Glomerular visceral epithelial cell (primary cell): ENCODE results near the gene UFSP2.
A peak's percentile ranks its signal among the peaks of the same experiment; 100 is the strongest.

ENCODE experiments used
- DNase-seq: peaks from one replicate; pipeline ENCODE4 v3.0.0-alpha.2; 2016; ENCODE audit errors: extremely low spot score

UFSP2 gene, protein sequence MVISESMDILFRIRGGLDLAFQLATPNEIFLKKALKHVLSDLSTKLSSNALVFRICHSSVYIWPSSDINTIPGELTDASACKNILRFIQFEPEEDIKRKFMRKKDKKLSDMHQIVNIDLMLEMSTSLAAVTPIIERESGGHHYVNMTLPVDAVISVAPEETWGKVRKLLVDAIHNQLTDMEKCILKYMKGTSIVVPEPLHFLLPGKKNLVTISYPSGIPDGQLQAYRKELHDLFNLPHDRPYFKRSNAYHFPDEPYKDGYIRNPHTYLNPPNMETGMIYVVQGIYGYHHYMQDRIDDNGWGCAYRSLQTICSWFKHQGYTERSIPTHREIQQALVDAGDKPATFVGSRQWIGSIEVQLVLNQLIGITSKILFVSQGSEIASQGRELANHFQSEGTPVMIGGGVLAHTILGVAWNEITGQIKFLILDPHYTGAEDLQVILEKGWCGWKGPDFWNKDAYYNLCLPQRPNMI

DNA sequence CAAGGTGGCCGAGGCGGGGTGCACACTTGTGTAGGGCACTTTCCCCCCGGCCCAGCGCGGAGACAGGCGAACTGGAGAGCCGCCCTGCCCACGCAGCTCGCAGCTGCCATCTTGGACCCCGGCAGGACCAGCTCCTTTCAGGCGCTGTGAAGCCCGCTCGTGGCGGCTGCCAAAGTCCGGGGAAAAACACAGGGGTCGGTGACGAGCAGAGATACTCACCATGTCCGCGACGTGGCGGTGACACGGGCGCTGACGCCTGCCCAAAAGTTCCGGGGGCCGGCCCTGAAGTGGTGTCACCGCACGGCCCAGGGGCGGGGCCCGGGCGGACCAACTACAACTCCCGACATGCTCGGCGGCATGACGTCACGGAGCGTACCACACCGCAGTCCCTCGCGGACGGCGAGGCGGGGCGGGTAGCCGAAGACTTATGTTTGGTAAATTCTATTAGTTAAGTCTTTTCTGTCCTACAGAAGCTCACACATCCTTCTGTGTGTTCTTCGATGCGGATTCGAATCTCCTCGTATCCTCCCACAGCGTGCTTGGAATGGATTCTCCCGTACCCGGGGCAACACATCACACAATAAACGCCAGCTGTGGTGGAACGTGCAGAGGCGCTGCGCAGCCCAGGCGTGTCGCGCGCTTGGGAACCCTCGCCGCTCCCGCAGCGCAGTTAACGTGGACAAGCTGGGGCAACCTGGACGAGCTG, at the start of gene UFSP2:
UFSP2 (minus strand) TSS at position 318 of the 706 bp plus-strand sequence; CDS start at position 222, 96 bp downstream.
- peak; percentile 87 for DNase-seq

DNA sequence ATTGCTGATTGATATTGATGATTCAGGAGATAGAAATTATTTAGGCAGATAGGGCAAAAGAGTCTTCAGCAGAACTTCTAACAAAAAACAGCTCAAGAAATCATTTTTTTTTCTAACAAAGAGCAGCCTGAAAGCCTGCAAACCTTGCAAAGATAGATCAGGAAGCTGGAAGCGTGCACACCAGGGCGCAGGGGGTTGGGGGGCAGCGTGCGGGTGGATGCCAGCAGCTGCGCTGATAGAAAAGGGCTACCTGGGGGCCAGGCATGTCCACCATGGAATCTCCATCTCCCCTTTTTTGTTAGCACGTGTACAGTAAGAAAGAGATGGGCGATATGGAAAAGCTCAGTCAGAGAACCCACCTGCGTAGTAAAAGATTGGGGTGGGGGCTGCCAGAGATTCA, 47.5 kb upstream of the UFSP2 start:
- no peak for DNase-seq

DNA sequence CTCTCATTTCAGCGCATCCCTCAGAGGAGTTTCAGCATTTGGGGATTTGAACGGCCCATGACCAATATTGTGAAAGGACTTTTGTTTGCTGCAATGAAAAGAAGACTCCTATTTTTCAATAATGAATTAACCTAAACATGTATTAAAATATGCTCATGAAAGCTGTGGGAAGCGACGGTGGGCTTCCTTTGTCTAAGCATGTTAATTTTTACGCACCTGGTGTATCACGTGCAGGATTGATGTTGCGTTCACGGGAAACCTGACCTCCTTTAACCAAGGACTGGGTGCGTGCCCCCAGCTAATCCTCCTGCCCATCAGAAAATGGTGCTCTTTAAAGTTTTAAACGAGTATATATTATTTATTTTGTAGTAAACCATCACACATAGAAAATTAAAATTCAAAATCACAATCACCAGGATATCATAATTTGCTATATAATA, 46.4 kb upstream of the UFSP2 start:
- DNase-seq: no peak

DNA sequence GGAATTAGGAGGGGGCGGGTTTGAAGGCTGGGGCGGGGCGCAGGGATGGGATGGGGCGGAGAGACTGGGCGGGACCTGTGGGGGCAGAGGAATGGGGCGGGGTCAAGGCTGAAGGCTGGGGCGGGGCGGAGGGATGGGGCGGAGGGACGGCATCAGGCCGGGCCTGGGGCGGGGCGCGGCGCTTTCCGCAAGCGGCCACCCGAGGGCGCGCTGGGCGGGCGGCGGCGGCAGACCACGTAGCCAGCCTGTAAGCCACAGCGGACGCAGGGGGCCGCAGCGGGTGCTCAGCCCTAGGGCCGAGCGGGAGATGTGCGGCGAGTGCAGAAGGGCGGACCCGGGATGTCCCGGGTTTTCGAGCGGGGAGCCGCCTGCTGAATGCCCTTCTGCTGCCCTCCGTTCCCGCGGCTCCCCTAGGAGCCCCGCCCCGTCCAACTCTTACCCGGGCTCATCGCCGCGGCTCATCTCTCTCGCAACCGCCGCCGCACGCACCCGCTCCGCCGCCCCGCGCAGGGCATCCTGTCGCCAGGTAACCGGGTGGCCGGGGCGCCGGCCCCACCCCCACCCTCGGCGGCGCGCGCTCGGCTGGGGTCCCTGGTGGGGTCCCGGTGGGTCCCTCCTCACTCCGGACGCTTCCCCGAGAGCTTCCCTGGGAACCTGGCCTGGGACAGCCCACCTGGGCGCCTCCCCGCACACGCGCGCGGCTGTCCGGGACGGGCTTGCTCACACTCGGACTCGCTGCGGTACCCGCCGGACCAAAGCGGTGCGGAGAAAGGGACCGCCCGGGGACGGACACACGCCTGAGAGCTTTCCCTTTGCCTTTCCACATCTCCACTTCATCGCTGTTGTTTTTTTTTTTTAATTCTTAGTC, 45.7 kb upstream of the UFSP2 start, which contains the start of gene CCDC110:
CCDC110 (minus strand) TSS at position 499 of the 868 bp plus-strand sequence; CDS start at position 449, 50 bp downstream.
- DNase-seq: peak; percentile 99

DNA sequence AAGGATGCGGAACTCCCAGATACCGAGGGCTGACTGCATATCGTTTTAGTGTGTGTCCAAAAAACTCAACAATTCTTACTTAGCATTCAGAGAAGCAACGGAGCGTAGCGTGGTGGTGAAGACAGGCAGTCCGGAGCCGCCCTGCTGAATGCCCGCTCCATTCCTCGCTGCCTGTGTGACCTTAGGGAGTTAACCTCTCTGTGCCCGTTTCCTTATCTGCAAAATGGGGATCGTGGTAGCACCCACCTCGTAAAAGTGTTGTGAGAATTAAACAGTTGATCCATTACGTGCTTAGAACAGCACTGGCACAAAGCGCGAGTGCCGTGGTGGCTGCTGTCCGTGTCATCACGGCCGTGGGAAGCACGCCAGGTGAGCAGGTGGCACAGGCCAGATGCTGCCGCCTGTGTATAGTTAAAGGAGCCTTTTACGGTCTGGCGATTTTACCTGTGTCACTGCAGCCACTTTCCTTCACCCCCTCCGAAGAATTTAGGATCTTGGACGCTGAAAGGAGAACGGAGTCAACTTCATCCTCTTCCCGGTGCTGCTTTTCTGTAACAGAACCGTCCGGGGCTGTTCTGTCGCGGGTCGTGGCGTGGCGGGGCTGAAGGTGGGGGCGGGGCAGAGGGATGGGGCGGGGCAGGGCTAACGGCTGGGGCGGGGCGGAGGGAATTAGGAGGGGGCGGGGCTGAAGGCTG, 44.9 kb upstream of the UFSP2 start:
- peak; percentile 53 for DNase-seq

DNA sequence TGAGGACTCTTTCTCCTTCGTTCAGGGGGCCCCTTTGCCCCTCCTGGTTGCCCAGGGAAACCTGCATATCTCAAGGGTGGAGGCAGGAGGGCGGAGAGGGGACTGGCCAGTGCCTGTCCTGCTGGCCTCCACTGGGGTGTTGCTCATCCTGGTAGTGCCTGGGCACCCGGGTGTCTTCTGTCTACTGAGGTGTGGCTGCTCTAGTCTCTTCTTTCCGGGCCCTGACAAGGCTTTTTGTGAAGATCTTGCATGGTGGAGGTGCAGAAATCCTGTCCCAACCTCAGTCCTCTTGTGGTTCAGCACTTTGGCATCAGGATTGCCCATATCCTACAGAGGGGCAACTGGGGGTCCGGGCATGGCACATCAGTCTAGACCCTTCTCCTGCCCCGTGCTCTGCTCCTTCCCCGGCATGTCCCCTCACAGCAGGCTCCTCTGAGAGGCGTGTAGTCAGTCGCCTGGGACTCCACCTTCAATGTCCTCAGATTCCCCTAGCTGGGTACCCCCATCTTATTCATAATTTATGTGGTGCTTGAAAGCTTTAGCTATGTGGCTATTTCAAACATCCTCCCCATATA, 43.9 kb upstream of the UFSP2 start:
- DNase-seq: no peak

DNA sequence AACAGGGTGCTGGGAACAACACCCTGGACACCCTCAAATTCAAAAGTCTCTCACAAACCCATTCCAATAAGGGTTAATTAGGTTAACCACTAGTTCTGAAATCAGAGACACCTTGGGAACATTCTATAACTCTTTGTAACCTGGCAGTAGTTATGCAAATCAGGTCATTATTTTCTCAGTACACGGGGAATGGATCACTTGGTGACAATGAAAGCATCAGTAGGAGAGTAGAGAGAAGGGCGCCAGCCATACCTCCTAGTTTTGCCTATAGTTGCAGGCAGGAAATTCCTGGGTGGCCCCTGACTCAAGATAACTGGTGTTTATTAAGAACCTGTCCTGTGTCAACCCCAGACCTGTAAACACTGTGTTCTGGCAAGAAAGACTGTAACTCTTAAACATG, 43.2 kb upstream of the UFSP2 start:
- DNase-seq: no peak

DNA sequence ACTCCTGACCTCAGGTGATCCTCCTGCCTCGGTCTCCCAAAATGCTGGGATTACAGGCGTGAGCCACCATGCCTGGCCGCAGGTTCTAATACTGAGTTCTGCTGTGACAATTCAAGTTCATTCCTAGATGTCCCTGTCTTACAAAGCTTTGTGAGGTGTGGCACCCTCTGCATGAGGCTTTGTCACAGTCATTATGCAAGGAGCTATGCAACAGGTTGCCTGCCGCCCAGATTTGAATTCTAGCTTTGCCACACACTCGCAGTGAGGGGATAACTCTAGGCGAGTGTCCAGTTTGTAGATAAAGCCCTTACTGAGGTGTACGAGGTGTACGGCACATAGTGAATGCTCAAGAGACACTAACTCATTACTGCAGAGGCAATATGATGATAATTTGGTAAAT, 42.2 kb upstream of the UFSP2 start:
- no peak for DNase-seq

DNA sequence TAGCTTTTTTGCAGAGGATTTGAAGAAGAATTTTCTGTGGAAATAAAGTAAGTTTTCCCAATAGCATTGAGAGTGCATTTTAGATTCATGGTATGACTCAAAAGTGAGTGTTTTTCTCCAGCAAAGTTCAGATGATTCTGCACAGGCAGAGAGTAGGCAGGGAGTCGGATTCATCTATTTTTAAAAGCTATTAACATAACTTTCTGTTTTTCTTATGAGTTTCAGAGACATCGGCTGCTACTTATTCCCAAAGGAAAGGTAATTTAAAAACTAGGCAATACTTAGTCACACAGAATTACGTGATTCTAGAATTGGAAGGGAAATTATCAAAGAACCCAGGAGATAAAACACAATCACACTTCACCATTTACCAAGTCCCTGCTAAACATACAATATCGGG, 41.3 kb upstream of the UFSP2 start:
- no peak for DNase-seq

DNA sequence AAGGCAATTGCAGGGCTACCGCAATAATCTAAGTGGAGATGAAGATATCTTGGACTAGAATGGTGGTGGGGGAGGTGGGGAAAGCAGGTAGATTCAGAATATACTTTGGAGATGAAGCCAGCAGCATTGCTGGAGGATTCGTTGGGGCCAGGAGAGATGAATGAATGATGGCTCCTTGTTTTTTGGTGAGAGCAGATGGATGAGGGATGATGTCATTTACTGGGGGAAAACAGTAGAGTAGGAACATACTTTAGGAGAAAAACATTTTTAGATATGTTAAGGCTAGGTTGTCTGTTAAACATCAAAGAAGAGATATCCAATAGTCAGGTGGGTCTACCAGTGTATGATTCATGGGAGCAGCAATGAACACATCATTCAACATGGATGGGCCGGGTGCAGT, 39.9 kb upstream of the UFSP2 start:
- no peak for DNase-seq

DNA sequence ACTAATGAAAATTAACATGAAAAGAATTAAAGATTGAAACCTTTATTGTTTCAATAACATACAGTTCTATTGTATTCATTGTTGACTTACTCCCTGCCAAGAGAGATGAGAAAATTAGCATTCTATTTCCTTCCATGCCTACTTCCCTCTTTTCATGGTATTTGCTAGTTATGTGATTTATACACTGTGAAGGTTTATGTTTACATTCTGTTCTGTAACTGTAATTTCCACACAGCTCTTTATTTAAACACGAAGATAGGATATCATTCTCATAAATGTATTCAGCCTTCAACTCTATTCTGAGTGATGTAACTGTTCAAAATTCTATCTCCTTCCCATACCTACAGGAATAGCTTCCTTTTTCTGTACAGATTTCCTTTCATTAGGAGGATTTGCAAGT, 39.1 kb upstream of the UFSP2 start:
- no peak for DNase-seq

DNA sequence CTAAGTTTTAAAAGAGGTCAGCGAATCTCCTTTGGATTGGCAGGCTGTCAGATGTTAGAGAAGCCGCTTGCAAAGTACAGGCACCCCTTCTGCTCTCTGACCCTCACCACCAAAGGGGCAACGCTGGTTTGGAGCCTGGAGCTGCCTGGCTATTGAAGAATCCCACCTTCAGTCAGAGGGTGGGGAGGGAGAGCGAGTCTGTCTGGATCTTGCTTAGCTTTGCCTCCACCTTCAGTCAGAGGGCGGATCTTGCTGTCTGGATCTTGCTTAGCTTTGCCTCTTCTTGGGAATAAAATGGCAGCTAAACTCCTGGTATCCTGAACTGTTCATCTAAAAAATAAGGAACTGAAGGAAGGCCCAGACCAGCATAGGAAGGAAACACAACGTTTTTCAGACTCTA, 38.4 kb upstream of the UFSP2 start:
- no peak for DNase-seq

DNA sequence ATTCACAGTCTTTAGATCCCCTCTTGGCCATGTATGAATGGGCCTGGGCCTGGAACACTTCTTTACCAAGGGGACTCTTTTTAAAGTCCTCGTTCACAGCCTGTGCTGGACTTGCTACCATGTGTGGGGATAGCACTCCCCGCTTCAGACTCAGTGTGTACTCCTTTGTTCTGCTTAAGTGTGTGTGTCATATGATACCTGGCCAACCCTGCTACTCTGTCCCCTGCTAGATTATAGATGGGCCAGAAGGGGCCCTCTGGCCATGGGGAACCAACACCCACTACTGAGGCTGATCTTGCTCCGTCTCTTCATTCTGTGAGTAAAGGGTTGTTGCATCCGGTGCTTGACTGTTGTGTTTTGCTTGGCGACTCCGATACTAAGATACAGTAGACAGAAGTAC, 37.8 kb upstream of the UFSP2 start:
- DNase-seq: no peak

DNA sequence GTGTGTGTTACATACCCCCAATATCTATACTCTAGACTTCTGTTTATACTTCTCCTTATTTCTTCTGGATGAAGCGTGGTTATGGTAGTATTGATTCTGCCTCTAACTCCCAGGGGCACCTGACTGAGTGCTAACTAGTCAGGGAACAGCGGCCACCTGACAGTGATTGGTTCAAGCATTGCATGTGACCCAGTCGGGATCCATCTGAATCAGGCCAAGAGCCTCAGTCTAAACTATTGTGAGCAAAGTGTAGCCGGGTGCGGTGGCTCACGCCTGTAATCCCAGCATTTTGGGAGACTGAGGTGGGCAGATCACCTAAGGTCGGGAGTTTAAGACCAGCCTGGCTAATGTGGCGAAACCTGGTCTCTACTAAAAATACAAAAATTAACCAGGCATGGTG, 35.8 kb upstream of the UFSP2 start:
- no peak for DNase-seq

DNA sequence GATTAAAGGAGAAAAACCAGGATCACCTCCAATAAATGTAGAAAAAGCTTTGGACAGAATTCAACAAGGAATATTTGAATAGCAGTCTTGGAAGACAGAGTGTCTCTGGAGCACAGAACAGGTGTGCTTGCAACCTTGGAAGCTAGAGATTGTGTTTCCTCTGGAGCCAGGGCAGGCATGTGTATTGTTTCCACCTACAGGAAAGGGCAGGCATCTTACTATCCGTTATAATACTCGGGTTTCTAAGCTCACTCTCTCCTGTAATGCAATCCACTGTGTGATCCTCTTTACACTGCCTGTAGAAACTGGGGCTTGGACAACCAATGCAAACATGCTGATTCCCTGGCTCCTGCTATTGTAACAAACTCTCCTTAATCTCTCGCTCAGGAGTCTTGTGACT, 31.4 kb upstream of the UFSP2 start:
- DNase-seq: no peak

DNA sequence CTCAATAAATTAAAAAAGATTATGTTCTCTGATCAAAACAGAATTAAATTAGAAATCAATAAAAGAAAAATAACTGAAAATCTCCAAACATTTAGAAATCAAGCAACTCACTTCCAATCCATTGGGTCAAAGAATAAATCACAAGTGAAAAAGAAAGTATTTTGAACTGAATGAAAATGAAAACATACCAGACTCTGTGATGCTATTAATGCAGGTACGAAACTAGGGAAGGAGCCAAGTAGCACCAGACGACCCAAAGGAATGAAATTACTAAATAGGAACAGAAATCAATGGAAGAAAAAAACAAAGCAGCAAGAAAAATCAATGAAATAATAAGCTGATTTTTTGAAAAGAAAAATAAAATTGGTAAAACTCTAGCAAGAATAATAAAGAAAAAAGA, 30.4 kb upstream of the UFSP2 start:
- DNase-seq: no peak

DNA sequence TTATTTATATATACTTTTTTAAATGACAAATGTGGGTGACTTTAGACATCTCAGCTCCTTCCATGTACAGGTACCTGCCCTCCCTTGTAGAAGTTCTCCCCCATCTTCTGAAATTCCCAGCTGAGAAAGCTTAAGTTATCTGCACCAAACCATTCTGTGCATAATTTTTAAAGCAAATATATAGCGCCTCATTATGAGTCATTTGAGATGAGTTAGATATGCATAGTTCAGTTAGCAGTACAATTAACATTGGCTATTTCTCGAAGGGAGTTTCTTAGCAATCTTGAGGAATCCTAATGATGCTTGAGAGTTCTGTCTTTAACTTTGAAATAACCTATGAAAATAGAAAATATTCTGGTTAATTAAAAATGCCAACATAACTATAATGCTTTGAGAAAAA, 19.4 kb upstream of the UFSP2 start:
- DNase-seq: no peak

DNA sequence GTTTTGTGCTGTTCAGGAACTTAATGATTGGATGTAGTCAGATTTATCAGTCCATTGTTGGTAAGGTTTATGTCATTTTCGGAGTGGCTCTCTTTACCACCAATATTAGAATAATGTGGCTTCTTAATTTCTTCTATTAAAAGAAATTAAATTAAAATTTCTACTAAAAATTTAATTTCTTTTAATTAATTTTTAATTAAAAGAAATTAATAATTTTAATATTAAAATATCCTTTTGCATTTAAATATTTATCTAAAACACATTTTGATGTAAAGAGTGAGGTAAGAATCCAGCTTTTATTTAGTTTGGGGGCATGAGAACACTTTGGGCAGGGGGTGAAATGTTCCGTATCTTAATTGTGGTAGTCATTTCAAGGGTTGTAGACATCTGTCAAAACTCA, 15.7 kb upstream of the UFSP2 start:
- DNase-seq: no peak

DNA sequence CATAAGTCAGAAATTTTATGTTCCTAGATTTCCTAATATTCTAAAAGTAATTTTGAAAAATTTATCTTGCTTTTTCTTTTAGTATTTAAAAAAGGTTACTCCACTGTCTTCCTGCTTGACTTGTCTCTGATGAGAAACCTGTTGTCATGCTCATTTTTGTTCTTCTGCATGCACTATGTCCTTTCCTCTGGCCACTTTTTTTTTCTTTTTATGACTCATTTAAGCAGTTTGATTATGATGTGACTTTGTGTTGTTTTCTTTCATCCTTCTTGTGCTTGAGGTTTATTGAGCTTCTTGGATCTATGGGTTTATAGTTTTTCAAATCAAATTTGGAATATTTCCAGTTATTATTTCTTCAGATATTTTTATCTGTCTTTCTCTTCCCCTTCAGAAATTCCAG, 12.0 kb upstream of the UFSP2 start:
- DNase-seq: no peak

DNA sequence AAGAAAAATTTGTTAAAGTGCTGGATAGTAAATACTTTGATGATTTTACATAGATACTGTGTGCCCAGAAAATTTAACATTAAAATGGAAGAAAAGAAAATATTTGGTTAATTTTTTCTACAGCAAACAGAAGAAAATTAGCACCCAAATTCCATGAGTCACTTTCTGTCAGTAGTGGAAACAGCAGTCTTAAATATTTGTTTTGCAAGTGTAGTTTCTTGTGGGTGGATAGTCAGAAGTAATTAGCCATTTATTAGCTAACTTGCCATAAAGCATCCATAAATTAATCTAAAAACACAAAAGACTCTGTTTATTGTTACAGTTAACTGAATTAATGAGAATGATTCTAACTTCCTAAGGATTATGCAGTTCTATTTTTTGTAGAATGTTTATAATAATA, 9.7 kb upstream of the UFSP2 start:
- no peak for DNase-seq

DNA sequence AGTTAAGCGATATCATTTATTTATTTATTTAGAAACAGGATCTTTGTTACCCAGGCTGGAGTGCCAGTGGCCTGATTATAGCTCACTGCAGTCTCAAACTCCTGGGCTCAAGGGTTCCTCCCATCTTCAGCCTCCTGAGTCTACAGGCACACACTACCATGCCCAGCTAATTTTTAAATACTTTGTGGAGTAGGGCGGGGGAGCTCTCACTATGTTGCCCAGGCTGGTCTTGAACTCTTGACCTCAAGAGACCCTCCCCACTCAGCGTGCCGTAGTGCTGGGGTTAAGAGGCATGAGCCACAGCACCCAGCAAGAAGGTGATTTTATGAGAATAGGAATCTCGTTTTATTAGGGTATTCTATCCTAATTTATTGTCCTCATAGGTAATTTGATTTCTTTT, 3.9 kb upstream of the UFSP2 start:
- no peak for DNase-seq
